Subcutaneous adipose tissue (tissue), 4 donors: ENCODE results near the gene HTT. TPM values are rescaled to one million over a fixed set of nuclear protein-coding genes. Genes with fewer than 3 reads are reported as not detected.

Source experiments
- total RNA-seq, 4 donors: library from RNA; depleted of rRNA; stranded (reverse); fragments of >200 nt; gene quantifications; one replicate each; pipeline ENCODE4 v1.1.0, GENCODE V29; 2016
- TF ChIP-seq, protein P1 (sequence below): fragments of 450-650 bp; IDR thresholded peaks from one replicate; pipeline ENCODE4 v1.5.1; 2016; ENCODE audit warnings: low read depth, mild to moderate bottlenecking, control low read depth, antibody characterized with exemption, moderate library complexity

The HTT gene
- total RNA-seq, 4 donors from 2014 or later, result 48.2 to 79.3 (median 72.1) TPM

DNA sequence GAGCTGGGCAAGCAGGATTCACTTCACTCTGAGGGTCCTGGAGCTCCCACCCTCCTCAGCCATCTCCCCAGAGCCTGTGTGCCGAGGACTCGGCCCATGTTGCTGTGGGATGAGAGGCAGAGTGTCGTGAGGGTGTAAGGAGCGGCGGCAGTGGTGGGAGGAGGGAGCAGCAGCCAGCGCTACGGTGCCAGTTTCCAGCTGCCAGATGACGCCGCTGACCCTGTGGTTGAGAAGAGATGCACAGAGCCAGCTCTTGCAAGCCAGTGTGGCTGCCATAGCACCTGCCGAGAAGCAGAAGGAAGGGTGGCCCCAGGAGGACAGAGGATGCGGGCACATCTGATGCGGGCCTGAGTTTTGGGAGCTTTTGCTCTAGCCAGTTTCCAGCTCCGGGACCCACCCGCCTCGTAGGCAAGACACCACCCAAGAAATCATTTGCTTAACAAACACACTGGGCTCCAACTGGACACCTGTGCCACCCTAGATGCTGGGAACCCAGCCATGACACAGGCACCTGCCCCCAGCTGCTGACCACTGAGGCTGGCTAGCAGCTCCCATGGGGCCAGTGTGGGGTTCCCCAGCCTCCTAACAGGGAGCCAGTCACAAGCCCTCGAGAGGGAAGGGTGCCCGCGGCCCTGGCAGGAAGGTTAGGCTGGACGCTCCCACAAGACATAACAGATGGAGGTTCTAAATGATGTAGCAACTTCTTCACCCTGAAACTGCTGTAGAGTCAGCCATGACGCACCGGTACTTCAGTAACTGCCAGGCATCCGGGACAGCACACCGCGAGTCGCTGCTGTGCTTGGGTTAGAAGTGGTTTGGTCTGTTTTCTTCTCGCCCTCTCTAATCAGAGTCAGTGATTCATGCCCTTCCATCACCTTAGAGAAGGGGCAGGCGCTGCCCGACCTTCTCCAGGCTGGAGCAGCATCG is 183.3 kb downstream of the HTT start:
- TF ChIP-seq, protein P1, sequence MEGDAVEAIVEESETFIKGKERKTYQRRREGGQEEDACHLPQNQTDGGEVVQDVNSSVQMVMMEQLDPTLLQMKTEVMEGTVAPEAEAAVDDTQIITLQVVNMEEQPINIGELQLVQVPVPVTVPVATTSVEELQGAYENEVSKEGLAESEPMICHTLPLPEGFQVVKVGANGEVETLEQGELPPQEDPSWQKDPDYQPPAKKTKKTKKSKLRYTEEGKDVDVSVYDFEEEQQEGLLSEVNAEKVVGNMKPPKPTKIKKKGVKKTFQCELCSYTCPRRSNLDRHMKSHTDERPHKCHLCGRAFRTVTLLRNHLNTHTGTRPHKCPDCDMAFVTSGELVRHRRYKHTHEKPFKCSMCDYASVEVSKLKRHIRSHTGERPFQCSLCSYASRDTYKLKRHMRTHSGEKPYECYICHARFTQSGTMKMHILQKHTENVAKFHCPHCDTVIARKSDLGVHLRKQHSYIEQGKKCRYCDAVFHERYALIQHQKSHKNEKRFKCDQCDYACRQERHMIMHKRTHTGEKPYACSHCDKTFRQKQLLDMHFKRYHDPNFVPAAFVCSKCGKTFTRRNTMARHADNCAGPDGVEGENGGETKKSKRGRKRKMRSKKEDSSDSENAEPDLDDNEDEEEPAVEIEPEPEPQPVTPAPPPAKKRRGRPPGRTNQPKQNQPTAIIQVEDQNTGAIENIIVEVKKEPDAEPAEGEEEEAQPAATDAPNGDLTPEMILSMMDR, result no peak

DNA sequence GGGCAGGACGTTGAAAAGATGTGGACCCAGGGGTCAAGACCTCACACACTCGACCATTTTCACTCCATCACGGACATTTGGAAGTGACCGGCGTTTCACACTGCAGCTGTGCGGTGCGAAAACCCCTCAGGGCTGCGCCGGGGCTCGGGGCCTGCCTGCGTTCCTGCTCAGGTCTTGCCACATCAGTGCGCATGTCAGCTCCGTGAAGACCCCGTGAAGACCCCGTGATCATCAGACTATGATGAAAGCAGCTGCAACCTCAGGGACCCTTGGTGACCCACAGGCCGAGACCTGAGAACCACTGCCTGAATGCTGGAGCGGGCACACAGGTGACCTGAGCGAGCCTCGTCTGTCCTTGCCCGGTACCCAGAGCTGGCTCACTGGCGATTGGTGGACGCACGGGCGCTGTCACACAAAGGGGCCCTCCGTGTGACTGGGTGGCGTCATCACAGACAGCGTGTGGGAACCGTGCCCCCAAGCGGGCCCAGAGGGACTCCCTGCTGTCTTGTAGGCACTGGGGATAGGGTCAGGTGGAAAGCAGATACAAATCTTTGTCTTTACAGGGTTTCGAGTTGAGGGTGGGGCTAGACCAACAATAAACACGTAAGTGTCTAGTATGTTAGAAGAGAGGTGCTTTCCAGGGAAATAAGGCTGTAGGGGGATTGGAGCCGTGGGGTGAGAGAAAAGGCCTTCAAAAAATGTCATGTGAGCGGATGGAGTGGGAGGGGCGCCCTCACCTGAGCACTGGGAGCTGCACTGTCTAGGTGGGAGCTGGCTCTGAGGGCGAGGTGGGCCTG is 187.1 kb downstream of the HTT start:
- TF ChIP-seq, protein P1, result no peak

DNA sequence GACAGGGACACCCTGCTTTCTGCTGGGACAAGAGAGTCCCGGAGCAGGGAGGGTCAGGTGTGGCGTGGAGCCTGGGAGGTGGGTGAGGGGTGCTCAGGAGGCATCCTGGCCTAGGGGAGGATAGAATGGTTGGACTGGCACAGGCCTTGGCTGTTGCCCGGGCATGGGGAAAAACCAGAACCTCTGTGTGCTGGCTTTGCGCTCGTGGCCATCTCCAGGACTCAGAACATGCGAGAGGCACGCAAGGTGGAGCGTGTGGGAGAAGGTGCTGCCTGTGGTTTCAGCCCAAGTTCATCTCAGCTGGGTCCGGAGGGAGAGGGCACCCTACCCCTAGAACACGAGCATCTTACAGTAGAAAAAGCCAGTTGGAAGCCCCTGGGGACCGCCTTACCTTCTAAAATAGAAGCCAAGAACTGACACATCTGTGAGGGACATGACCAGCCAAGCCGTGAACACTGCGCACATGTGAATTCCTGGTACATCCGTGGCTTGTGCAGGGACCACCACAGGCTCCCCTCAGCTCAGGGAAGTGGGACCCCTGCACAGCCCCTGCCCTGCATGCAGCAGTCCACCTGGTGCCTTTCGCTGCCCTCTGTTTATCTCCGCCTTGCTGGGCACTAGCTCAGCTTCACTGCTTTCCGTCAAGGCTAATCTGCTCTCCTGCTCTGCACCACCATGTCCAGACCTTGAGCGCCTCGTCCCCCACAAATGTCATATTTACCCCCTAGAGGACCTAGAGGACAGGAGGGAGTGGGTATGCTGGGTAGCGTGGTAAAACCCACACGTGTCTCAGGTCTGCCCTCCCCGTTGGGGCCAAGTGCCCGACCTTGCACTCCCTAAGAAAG is 187.9 kb downstream of the HTT start:
- TF ChIP-seq, protein P1, result no peak

DNA sequence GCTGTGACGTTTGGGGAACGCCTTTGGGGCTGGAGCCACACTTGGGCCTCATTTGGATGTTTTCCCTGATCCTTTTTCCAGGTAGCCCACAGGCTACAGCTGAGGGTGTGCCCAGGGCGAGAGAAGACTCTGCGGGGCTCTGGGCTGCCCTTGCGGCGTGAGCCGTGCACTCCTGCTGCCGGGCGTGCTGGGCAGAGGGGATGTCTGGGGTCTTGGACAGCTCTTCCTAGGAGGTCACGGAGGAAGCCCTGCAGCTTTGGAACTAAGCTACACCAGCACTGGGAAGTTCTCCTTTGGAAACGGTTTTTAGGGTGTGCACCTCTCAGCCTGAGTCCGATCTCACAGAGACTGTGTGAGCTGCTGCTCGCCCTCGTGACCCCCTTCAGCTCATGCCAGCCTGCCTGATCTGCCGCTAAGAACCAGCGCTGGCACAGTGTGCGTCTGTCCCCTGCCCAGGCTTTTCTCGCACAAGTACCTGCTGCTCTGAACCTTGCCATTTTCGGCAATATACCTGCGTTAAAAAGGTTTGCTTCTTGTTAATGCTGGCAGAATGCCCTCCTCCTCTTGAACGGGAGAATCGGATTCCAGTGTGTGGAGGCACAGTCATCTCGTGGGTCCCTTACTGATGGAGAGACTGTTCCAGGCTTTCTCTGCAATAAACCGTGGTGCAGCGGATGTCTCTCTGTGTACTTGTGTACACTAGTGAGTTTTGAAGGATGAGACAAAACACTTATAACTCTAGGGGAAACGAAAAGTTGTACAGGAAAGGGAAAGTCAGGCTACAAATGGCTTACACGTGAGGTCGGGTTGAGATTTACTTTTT is 188.8 kb downstream of the HTT start:
- TF ChIP-seq, protein P1, result no peak

DNA sequence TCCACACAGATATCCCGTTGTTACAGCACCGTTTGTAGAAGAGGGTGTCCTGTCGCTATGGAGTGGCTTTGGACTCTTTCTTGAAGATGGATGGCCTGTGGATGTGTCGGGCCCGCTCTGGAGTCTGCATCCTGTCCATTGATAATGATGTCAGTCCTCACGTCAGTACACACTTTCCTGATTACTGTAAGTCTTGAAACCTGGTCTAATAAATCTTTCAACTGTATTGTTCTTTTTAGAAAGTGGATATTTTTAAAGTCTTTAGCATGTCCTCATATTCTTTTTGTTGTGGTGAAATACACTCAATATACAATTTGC is 189.4 kb downstream of the HTT start:
- TF ChIP-seq, protein P1, result no peak

DNA sequence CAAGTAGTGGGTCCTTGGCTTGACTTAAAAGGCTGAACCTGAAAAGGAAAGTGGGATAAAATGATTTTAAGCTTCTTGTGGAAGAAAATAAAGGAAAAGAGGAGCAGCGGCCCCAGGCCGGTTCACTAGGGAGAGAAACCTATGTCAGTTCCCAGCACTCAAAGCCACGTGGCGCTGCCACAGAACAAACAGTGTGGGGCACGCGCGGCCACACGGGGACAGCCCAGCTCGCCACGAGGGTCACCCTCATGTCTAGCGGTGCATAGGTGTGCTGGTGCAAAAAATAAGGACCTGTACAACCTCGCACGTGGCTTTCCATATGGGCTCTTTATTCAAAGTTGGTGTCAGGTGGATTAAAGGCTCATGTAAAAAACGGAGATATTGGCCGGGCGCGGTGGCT is 191.6 kb downstream of the HTT start:
- TF ChIP-seq, protein P1, result no peak
